GM10266 (cell line): Measurements from ENCODE around the gene SH3D21.

Experiments
- DNase-seq: peaks from one replicate; pipeline ENCODE4 v3.0.0; 2012; ENCODE audit errors: extremely low spot score
- CTCF ChIP-seq: IDR thresholded peaks from 2 replicates; pipeline ENCODE4 v1.5.1; 2012; ENCODE audit warnings: mild to moderate bottlenecking, low read depth; ENCODE audit not compliant: control insufficient read depth, insufficient read depth; ENCODE audit errors: missing control alignments

The SH3D21 gene

DNA sequence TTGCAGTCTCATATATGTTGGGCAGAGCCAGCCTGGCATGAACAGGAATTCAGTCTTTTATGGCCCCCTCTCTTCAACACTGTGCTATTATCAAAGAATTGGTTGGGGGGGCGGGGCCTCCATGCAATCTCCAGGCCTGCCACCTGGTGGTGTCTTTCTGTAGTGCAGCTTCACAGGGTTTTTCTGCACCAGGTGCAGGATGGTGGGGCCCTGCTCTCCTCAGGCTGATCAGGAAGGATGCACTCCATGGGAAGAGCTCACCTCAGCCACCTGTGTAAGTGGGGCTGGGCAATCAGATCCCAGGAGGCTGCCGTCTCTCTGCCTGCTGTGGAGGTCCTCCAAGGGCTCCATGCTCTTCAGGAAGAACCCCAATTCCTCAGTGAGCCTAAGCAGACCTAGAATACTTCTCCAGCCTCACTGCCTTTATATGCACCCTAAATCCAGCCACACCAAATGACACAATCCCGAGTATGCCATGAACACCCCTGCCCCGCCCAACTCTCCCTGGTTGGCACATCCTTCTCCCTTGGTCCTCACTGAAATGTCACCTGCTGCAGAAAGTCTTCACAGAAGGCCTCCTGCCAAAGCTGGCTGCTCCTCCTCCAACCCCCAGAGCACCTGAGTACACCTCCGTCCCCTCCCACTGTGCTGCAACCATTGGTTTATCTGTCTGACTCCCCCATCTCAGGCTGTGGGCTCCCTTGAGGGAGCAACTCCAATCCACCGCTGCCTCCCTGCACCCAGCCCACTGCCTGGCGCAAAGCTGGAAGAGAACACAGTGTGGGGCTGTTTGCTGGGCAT lies 63.1 kb downstream of the SH3D21 start:
- peak; percentile 96 for TF ChIP-seq CTCF
- DNase-seq = peak; percentile 82
